ENCODE measurements around the gene FYB2. TPM values are rescaled to one million over a fixed set of nuclear protein-coding genes. Genes with fewer than 3 reads are reported as not detected.

Gene FYB2
- total RNA-seq, 1 experiment from 2014 or later, result 0.48 TPM

DNA sequence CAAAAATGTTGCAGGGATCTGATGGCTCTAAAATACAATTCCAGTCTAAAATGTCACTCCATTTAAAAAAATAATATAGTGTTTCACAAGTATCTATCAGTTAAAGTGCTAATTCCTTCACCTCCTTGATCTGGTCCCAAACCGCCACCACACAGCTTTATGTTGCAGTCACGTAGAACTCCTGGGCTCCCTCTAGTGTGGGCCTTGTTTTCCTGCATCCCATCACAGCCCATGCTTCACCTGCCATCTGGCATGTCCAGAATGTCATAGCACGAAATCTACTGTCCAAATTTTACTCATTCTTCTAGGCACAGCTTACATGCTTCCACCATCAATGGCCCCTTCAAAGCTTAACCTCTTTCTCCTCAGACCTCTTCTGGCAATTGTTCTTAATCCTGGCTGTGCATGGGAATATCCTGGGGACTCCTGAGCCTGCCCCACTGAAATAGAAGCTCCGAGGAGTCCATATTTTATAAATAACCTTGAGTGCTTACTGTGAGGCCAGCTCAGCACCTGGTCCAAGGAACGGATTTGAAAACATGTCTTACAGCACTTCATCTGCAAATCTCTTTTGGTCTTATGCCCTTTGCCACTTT, 15.5 kb downstream of the FYB2 start:
- H2BK12ac ChIP-seq (ENCODE audit: insufficient read length, low read depth, low read length), result no peak overlapping the region
- H2BK15ac ChIP-seq (ENCODE audit: low read depth, low read length), result no peak overlapping the region
- no peak overlapping the region for H3K23ac ChIP-seq (ENCODE audit: insufficient read length, low read depth, low read length)
- H3K9me3 ChIP-seq (ENCODE audit: control insufficient read depth, low read depth, low read length), result no peaks in the 10 kb centered on the region
- peak; percentile 70 for DNase-seq
- no peak overlapping the region for H2AFZ ChIP-seq (ENCODE audit: low read length)
- Mint-ChIP-seq H3K27me3 (ENCODE audit: low read depth) (no peaks in the 10 kb centered on the region), H3K36me3 (ENCODE audit: insufficient read depth in 1 of 3, low read depth in 3 of 3) (peaks cover 0 to 1% (median 0%) of the 10 kb centered on the region in 3 experiments; a peak in 1 of 7 replicates), H3K4me3 (no peak overlapping the region), H3K9me3 (peaks cover 0 to 3% of the 10 kb centered on the region in 2 experiments; a peak in 3 of 5 replicates), H3K4me1 (peaks cover 0 to 4% of the 10 kb centered on the region in 2 experiments; a peak in 2 of 4 replicates), H3K27ac (0 out of 7 replicates have a peak overlapping the region, but pooled peaks of 1 of the 3 experiments have one; percentile 2)
- H3K4me2 ChIP-seq (ENCODE audit: insufficient read depth, insufficient read length, low read length), result no peak overlapping the region
- no peak overlapping the region for H3K27ac ChIP-seq (ENCODE audit: insufficient read length, low read depth, low read length)
- H4K20me1 ChIP-seq (ENCODE audit: control insufficient read depth, insufficient read depth, insufficient read length), result no peaks in the 10 kb centered on the region
- no peaks in the 10 kb centered on the region for H3K4me1 ChIP-seq (ENCODE audit: insufficient read depth, low read length)
- no peak overlapping the region for H4K5ac ChIP-seq (ENCODE audit: insufficient read length, low read depth, low read length)
- H3K27me3 ChIP-seq (ENCODE audit: insufficient read depth, low read length), result no peaks in the 10 kb centered on the region
- H2BK20ac ChIP-seq (ENCODE audit: low read depth, low read length, poor library complexity, severe bottlenecking), result no peak overlapping the region
- no peak overlapping the region for H4K8ac ChIP-seq (replicated peaks; ENCODE audit: insufficient read length, low read depth, low read length)
- H3K79me1 ChIP-seq (ENCODE audit: insufficient read depth, low read depth, low read length, poor library complexity, severe bottlenecking), result no peaks in the 10 kb centered on the region
- no peak overlapping the region for H3K9ac ChIP-seq (ENCODE audit: extremely low read depth, insufficient read length, low read length)
- no CpG with 5 or more reads among the region's 5 CpGs for WGBS (ENCODE audit: extremely low coverage, insufficient read length, low lambda C conversion rate)
- no peak overlapping the region for H2BK5ac ChIP-seq (ENCODE audit: insufficient read length, low read length)
- no peaks in the 10 kb centered on the region for H3K79me2 ChIP-seq (ENCODE audit: insufficient read depth, low read length)
- no peak overlapping the region for H2BK120ac ChIP-seq (ENCODE audit: low read depth, low read length, poor library complexity, severe bottlenecking)
- no peak overlapping the region for H3K18ac ChIP-seq (ENCODE audit: insufficient read length, low read depth, low read length)
- no peak overlapping the region for H3K14ac ChIP-seq (ENCODE audit: insufficient read depth, low read length)
- no peak overlapping the region for H3K56ac ChIP-seq (ENCODE audit: insufficient read length, low read depth, low read length)
- H3K4ac ChIP-seq (ENCODE audit: low read depth, low read length), result no peak overlapping the region
- H2AK5ac ChIP-seq (ENCODE audit: insufficient read length, low read length), result no peak overlapping the region
- TF ChIP-seq, protein P1, sequence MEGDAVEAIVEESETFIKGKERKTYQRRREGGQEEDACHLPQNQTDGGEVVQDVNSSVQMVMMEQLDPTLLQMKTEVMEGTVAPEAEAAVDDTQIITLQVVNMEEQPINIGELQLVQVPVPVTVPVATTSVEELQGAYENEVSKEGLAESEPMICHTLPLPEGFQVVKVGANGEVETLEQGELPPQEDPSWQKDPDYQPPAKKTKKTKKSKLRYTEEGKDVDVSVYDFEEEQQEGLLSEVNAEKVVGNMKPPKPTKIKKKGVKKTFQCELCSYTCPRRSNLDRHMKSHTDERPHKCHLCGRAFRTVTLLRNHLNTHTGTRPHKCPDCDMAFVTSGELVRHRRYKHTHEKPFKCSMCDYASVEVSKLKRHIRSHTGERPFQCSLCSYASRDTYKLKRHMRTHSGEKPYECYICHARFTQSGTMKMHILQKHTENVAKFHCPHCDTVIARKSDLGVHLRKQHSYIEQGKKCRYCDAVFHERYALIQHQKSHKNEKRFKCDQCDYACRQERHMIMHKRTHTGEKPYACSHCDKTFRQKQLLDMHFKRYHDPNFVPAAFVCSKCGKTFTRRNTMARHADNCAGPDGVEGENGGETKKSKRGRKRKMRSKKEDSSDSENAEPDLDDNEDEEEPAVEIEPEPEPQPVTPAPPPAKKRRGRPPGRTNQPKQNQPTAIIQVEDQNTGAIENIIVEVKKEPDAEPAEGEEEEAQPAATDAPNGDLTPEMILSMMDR (conservative IDR thresholded peaks at IDR 0.05), result peak; percentile 78
- no peak overlapping the region for H3T11ph ChIP-seq (ENCODE audit: low read length)
- H3K23me2 ChIP-seq (ENCODE audit: insufficient read length, low read depth, low read length, poor library complexity, severe bottlenecking), result no peaks in the 10 kb centered on the region
- no peak overlapping the region for H4K91ac ChIP-seq (ENCODE audit: insufficient read length, low read depth, low read length)

Measured in H9 (cell line).